ENCODE results near the gene MCOLN3.

MCOLN3 gene, protein sequence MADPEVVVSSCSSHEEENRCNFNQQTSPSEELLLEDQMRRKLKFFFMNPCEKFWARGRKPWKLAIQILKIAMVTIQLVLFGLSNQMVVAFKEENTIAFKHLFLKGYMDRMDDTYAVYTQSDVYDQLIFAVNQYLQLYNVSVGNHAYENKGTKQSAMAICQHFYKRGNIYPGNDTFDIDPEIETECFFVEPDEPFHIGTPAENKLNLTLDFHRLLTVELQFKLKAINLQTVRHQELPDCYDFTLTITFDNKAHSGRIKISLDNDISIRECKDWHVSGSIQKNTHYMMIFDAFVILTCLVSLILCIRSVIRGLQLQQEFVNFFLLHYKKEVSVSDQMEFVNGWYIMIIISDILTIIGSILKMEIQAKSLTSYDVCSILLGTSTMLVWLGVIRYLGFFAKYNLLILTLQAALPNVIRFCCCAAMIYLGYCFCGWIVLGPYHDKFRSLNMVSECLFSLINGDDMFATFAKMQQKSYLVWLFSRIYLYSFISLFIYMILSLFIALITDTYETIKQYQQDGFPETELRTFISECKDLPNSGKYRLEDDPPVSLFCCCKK

DNA sequence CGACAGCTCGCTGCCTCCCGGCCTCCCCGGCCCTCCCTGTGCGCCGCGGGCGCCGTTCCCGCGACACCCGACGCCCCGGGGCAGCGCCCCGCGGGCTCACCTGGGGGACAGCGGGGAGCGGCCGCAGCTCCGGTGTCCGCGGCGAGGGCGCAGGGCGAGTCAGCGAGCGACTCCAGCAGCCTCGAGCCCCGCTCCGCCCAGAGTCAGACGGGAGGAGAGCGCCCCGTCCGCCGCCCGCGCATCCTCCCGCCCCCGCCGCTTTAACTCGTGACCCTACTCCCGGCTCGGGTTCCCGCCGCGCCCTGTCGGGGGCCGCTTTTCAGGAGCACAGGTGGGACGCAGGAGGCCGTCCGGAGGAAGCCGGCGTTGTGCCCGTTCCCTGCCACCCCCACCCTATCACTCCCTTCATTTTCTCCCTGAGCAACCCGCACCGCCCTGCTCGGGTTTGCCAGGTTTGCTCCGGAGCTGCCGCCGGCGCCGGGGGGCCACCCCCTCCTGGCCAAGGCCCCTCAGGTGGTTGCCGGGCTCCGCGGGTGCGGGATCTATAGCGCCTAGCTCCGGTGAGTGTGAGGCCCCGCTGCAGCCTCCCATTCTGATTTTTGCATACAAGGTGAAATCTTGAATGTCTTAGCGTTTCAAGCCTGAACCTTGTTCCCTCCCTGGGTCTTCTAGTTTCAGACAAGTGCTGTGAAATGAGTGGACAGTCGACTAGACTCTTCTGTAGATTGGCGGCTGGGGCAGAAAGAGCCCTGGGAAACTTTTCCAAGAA lies at the start of gene MCOLN3:
MCOLN3 (minus strand) TSS at position 205 of the 769 bp plus-strand sequence. CDS start 3,140 bp downstream, outside the sequence.
- DNase-seq = peak; percentile 81

DNA sequence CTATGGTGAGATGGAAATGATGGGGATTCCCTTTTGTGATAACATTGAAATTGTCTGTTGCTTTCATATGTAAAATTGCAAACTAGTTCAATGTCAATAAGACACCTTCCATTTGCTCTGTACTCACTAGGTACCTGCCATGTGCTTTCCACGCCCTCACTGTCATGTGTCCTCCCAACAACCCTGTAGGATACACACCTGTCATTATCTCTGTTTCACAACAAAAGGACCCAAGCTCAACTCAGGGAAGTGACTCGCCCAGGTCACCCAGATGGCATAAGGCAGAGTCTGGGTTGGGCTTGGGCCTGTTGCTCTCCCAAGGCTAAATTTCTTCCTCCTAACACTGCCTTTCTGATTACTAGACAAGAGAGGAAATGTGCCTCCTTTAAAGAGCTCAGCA lies 45.3 kb upstream of the MCOLN3 start:
- peak; percentile 43 for DNase-seq

DNA sequence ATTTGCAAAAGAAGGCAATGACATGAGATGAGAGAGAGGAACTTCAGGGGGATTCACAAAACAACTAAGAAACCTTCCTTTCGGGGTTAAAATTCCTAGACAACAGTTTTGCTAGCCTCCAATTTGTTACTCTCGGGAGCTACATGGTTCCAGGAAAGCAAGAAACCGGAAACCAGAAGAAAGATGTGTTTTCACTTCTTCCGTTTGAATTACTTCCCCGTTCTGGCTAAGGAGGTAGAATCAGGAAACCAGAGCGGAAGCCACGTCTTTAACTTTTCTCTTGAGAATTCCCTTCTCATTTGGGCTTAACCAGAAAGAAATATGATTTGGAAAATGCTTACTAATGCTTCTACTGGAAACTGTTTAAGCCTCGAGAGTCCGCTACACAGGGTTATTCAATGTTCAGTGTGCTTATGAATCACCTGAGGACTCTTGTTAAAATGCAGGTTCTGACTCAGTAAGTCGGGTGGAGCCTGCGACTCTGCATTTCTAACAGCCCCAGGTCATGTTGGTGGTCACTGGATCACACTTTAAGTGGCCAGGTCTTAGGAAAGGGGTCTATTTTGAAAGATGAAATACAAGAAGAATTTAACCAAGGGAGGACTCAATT lies 43.5 kb upstream of the MCOLN3 start:
- DNase-seq = no peak

DNA sequence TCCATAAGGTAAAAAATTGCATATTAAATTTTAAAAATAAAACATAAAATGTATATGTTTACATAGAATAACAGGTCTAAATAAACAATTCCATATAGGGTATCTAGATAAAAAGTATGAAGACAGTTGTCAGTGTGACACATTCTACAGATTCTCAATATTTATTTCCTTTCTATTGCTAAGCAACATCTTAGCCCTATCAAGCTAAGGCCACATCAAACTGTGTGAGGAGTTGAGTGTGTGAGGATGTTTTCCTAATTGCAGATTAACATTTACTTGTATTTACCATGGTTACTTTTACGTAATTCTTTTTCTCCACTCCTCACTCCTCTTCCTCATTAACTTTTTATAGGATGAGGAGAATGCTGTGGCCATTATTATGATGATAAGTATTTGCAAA lies 41.9 kb upstream of the MCOLN3 start:
- DNase-seq = no peak

DNA sequence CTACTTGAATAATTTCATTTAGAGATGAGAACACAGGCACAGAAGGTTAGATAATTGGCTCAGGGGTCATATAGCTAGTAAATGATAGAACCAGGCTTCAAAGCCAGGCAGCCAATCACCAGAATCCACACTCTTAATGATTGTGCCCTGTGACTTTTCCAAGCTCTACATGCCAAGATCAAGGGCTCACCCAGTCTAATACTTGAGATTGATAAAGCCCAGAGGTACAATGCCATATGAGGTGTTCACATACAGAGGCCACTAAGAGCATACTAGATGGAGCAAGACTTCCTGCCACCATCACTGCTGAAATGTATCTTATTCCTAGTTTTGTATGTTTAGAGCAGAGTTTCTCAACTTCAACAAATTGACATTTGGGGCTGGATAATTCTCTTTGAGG lies 40.9 kb upstream of the MCOLN3 start:
- DNase-seq = no peak

DNA sequence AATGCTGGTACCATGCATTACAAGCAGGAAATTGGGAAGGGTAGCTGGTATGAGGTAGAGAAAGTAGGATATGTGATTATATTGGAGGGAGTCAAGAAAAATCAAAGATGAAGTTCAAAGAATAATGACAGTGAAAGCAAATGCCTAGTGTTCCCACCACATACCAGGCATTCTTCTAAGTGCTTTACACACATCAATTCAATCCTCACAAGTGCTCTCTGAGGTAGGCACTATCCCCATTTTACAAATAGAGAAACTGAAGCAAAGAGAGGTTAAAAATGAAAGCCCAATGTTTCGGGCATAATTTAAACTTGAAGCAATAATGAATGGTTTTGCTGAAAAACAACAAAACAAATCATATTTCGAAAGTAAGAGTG lies 40.1 kb upstream of the MCOLN3 start:
- no peak for DNase-seq

DNA sequence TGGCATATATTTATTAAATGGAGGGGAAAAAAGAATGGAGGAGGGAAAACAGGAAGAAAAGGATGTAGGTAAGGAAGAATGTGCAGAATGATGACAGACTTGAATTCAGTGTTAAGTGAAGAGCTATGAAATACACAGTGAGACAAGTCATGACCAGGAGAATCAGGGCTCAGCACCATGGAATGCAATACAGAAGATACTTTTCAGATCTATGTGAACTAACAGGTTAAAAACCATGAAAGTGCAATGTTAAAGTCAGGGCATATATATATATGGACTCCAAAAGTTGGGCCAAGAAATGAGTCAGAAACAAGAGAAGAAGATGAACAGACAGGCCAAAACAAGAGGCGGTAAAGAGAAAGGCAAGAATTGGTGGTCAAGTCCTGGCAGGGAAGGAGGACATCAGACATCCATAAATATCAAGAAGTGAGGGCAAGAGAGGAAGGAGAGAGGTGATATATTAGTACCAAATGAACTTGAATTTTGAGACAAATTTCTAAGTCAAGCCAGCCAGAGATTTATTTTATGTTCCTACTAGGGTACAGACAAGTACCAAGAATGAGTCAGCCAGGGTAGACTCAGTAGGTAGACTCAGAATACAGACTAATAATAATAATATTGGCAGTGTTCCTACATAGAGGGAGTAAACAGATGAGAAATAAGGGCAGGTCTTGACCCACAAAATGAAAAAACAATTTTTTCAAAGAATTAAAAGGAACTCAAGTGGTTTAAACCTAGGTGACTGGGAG lies 39.5 kb upstream of the MCOLN3 start:
- DNase-seq = no peak

DNA sequence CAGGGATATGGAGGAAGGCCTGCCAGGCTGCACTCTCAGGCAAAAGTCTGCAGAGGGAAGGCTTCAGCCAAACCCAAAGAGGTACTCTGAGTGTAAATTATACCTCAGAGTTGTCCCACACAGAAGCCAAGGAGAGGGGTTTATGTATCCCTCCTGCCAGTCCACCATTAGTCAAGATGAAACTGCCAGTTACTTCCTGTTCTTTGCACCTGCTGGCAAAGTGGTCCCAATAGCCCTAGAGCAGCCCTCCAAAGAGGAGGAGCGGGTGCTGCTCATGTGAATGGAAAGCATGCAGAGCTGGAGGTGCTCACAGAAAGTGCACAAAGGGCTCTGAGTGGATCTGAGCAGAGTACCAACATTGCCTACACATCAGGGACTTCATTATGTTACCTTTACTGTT lies 37.1 kb upstream of the MCOLN3 start:
- no peak for DNase-seq

DNA sequence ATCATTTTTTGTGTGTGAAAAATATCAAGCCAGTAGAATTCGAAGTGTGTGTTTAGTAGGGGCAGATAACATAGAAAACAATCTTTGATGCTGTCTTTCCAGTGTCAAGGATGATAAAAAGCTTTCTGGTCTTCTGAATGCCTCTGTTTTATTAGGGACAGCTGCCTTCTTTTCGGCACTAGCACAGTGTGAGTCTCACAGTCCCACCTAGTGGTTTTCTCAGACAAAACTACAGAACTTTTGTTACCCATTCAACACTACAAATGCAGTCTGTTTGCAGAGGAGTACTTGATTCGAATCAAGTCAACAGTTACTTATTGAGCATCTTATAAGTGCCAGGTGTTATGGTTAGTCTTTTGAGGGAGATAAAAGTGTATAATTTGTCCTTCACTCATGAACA lies 30.6 kb upstream of the MCOLN3 start:
- DNase-seq = no peak

DNA sequence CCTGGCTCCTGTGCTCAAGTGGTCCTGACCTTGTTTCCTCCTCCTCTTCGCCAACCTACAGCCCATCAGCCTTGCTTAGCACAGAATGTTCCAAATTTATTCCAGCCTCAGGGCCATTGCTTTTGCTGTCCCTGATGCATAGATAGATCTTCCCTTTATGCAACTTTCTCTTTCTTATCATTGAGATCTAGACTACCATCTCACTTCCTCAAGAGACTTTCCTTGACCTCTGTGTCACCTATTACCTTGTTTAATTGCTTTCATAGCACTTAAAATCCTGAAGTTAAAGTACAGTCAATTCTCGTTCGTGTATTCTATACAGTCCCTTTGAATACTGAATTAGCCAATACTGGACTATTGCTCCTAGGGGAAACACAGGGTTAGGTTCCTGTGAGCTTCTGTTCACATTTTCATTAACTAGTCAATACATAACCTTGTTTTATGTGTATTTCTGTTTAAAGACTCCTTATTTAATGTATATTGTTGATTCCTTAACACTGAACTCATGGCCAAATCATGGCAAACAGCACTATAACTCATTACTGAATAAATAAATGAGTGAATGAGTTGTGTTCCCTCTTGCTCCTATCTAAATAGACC lies 26.2 kb upstream of the MCOLN3 start:
- DNase-seq = no peak

DNA sequence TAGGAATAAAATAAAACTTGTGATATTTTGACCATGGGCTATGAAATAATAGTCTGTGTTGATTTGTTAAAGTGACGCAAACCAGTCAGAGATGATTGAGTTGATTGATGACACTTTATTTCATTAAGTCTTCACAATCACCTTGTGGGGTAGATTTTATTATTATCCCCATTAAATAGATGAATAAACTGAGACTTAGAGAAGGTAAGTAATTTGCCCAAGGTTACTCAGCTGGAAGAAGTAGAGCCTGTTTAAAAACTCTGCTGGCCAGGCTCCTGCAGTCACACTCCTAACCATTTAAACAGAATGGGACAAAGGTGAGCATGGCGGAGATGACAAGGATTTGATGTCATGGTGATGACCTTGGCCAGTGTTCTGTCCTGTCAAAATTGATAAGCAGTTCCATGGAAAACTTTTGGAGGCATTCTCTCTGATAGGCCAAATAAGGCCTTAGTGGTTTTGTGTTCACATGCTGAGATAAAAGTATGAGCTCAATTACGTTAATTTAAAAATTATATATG lies 22.7 kb upstream of the MCOLN3 start:
- DNase-seq = no peak

DNA sequence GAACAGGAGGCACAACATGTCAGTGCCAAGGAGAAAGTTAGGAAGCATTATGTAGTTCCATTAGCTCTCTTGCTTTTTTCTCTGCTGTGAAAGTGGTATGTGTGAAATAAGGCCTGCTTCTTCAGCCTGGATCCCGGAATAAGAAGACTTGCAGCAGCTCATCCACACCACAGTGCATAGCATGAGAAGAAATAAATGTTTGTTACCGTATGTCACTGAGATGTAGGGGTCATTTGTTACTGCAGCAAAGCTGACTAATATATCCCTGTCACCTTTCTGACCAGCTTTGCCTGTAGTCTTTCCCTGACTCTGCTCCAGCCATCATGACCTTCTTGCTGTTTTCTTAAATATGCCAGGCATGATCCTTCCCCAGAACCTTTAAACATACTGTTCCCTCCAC lies 20.5 kb upstream of the MCOLN3 start:
- DNase-seq = no peak

DNA sequence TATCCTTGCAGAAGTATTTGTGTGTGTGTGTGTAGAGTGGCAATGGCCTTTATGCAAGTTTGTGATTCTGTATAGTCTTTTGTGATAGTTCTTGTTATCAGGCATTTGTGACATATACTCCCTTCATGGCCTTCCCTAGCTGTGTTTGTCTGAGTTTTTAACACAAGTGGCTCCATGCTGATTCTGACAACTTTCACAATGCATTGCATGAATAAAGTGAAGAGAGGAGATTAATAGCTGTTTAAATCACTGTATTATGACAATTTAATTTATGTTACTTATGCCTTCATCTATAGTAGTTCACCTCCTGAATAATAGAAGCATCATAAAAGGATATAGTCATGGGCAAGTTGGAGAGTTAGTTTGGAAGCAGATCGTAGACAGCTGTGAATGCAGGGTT lies 17.2 kb upstream of the MCOLN3 start:
- peak; percentile 13 for DNase-seq

DNA sequence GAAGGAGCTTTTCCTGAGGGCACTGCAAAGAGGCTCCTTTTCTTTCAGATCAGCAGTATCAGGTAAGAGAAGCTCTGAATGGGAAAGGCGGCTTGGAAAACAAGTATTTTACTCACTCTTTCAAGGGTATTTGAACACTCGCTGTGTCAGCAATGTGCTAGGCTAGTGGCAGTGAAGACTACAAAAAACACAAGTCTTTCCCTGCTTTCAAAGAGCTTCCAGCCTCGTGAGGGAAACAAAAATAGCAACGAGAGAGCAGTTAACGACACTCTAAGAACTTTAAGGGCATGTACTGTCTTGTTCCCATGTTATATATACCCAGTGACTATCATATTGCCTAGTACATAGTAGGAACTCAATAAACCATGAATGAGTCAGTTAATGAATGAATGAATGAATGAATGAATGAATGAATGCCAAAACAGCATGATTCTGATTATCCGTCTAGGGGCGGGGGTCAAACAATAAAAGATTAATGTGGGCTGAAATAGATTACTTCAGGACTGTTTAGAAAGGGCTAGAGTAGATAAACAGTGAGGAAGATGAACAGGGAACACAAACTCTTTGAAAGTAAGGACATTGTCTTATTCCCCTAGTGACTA lies 14.2 kb upstream of the MCOLN3 start:
- no peak for DNase-seq

DNA sequence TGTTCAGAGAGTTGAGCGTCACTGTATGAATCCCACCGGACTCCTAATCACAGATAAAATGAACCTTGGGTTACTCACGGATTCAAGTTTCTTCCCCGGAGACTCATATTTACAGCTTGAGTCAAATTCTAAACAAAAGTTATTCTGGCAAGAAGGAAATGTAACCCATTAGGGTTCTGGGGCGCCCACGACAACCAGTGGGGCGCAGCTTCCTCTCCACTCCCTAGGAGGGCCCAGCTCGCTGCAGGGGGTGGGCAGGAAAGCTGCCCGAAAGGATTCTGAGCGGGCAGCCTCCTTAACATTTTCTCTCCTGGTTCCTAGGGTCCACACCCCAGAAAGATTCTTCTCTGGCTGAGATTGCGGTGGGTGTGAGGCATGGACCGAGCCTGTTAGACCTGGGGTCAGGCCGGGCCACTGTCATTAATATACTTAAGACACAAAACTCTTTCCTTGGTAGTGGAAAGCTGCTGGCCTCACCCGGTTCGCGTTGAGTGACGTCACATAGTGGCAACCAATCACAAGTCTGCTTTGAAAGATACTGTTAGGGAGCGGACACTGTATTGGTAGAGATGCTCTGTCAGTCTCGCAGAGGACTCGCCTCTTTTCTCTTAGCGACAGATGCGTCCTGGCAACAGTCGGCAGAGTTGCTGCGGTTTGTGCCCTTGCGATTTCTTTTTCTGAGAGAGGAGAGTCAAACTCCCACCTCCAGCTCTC lies 13.6 kb upstream of the MCOLN3 start:
- peak; percentile 88 for DNase-seq

DNA sequence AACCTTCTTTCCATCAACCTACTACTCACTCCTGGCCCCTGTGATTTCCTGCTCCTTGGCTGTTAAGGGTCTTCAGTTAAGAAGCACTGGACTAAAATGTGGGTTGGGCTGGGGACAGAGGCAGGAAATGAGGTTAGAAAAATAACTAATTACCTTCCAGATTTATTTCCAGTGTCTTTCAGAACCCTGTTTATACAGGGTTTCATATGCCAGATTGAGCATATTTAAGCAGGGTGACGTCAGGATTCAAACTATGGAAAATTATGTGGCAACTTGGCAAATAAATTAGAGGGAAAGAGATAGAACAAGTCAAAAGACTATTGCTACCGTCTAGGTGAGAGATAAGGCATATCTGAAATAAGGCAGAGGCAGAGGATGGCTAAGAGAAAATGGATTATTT lies 11.7 kb upstream of the MCOLN3 start:
- DNase-seq = peak; percentile 32

DNA sequence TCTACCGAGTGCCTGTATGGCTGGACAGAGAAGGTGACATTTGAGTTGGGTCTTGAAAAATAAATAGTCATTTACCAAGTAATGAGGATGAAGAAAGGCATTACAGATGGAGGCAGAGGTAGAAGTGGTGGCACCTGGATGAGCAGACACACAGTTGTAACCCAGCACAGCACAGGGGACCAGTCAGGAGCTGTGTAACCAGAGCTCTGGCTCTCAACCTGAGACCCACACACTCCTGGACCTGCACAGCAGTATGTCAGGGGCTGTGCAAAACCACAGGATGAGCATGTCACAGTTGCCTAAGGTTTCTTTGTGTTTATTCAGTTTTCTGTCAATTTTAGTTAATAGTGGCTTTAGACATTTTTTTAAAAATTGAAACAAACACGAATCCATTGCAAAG lies 11.3 kb upstream of the MCOLN3 start:
- DNase-seq = peak; percentile 3

DNA sequence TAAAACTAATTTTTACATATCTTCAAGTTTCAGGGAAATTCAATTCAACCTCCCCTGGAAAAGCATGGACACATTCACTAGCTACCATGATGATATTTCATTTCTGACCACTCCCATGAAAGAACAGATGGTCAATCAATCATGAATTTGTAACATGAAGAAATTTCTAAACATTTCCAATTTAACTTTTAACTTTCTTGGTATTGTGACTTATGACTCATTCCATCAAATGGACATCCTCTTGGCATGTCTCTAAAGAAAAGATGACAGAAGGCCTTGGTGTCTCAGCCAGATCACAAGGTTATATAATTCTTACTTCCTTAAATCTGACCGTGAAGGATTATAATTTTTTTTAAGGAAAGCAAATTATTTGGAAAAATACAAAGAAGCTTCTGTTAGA lies 10.5 kb upstream of the MCOLN3 start:
- no peak for DNase-seq

DNA sequence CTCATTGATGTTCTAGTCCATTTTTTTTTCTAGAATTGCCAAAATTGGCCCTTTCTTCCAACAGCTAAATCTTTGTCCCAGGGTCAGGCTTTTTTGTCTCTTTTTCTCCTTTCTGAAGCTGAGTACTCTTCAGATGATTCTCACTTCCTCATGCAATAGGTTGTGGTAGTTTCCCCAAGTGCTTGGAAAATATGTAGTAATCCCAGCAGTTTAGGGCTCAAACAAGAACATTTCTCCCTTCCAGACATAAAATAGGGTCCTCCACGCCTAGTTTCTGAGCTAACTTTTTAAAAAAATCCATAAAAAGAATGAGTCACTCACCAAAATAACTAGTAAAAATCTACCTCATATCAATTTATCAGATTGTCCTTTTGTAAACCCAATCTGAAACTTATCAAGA lies 10.0 kb upstream of the MCOLN3 start:
- no peak for DNase-seq

DNA sequence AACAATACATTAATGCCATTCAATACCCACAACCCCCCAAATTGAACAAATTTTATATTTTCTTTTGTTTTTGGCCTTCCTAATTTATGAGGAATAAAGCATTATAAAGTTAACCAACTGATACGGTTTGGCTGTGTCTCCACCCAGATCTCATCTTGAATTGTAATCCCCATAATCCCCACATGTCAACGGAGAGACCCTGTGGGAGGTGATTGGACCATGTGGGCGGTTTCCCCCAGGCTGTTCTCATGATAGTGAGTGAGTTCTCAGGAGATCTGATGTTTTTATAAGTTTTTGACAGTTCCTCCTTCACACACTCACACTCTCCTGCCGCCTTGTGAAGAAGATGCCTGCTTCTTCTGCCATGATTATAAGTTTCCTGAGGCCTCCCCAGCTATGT lies 6.4 kb upstream of the MCOLN3 start:
- DNase-seq = no peak

DNA sequence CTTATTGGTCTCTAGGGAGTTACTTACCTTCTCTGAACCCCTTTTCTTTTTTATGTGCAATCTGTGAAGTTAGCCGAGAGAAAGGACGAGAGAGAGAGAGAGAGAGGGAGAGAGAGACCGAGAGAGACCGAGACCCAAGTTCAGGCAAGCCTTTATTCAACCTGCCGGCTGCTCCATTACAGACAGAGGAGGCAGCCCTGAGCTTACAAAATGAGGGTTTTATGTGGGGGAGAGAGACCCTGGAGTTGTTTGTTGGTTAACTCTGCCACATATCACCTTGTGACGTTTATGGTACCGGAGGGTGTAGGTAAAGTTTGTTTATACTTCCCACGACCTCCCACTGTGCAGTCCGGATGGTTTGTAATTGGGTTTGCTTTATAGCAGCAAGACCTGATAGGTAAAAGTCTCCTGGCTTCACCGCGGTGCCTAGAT lies 1.5 kb upstream of the MCOLN3 start:
- DNase-seq = peak; percentile 19
